ENCODE data around the gene GABRB3.

- no peak for TF ChIP-seq ZNF791 (tag by site-specific recombination; IDR thresholded peaks at IDR 0.05)
- TF ChIP-seq ZNF324 (tag by site-specific recombination; IDR thresholded peaks at IDR 0.05) = no peak
- no peak for TF ChIP-seq HOXA7 (CRISPR knock-in tag; IDR thresholded peaks at IDR 0.05; ENCODE audit: borderline replicate concordance)
- no peak for TF ChIP-seq ZFP3 (tag by site-specific recombination; IDR thresholded peaks at IDR 0.05; ENCODE audit: low read depth)
Observed at GRCh38 chr15:26565542-26565941, 207.3 kb downstream of the GABRB3 start.

Measured in HEK293 (cell line).